Glutamatergic neuron (in vitro differentiated cells): ENCODE data around the gene TXNDC9. TPM values are rescaled to one million over a fixed set of nuclear protein-coding genes. Genes with fewer than 3 reads are reported as not detected.

Experiments
- DNase-seq: peaks from one replicate; pipeline ENCODE4 v3.0.0; 2022
- H3K27ac Mint-ChIP-seq: one replicate; pipeline ENCODE4 v1.8.0; 2020; ENCODE audit warnings: mild to moderate bottlenecking, mixed read lengths, inconsistent platforms; ENCODE audit not compliant: unreplicated experiment
- H3K27me3 Mint-ChIP-seq: one replicate; pipeline ENCODE4 v1.8.0; 2020; ENCODE audit warnings: mild to moderate bottlenecking, moderate library complexity, mixed read lengths, inconsistent platforms; ENCODE audit not compliant: unreplicated experiment
- H3K36me3 Mint-ChIP-seq: one replicate; pipeline ENCODE4 v1.8.0; 2020; ENCODE audit warnings: mild to moderate bottlenecking, mixed read lengths, inconsistent platforms; ENCODE audit not compliant: unreplicated experiment
- H3K4me1 Mint-ChIP-seq: one replicate; pipeline ENCODE4 v1.8.0; 2020; ENCODE audit warnings: mild to moderate bottlenecking, low read depth, mixed read lengths, inconsistent platforms; ENCODE audit not compliant: unreplicated experiment
- H3K4me3 Mint-ChIP-seq: one replicate; pipeline ENCODE4 v1.8.0; 2020; ENCODE audit warnings: mild to moderate bottlenecking, mixed read lengths, inconsistent platforms; ENCODE audit not compliant: unreplicated experiment
- H3K9me3 Mint-ChIP-seq: one replicate; pipeline ENCODE4 v1.8.0; 2020; ENCODE audit warnings: mild to moderate bottlenecking, moderate library complexity, mixed read lengths, inconsistent platforms; ENCODE audit not compliant: unreplicated experiment
- long read RNA-seq: library from polyadenylated mRNA; unstranded; transcript quantifications from one replicate; pipeline ENCODE4 v2.0.0, GENCODE V29; 2020; ENCODE audit not compliant: unreplicated experiment
- total RNA-seq: library from RNA; stranded (reverse); fragmentation: NEBNext Ultra II Directional; extraction: Animal tissue kit (Norgen Biotek cat#: 25700); gene quantifications from one replicate; pipeline ENCODE4 v1.2.1, GENCODE V29; 2021; ENCODE audit not compliant: unreplicated experiment
- TF ChIP-seq, protein P1 (sequence below): fragments of 200-600 bp; sonication (generic); IDR thresholded peaks from one replicate; pipeline ENCODE4 v1.5.0; 2021; ENCODE audit not compliant: partially characterized antibody, unreplicated experiment

TXNDC9 gene, protein sequence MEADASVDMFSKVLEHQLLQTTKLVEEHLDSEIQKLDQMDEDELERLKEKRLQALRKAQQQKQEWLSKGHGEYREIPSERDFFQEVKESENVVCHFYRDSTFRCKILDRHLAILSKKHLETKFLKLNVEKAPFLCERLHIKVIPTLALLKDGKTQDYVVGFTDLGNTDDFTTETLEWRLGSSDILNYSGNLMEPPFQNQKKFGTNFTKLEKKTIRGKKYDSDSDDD
- 32.6 TPM for total RNA-seq
- long read RNA-seq, transcript TXNDC9-201 (5 exons, 1,637 nt) = major isoform, 44 of 46 reads
- long read RNA-seq, partial matches to known transcripts = 0 of 46 reads
- long read RNA-seq, other reads (novel, unspliced or antisense) = 2 of 46 reads

DNA sequence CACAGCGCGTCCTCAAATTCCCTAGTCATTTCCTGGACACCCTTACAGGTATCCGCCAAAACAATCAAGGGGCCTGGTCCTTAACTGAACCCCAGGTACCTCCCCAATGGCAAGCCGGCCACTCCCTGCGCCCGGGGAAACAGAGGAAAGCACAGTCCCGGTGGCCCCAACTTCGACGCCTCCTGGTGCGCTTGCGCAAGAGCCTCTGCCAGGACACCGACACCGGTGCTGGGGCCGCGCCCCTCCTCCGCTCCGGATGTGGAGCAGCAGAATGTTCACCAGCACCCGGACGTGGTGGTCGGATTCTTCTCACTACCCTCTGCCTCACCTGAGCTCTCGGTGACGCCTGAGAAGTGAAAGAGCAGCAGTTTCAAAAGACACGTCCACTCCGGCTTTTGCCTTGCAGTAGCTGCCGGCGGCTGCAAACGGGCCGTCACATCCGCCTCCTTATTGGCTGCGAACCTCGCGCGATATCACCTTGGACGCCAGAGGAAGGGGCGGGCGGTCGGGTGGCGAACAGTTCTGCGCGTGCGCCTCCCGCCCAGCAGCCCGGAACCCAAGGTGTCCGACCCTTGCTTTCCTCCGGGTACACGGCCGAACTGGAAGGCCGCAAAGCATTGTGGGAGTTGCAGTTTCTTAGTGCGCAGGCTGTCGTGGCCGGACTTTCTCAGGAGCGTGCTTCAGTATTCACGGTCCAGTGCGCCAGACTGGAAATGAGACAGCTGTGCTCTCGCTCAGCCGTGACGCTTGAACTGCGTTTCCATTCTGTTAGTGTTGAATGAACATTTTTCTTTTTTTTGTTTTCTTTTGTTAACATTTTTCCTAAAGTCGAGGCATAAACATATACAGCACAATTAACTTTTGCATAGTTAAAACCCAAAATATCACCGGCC is at the start of gene TXNDC9:
Gene TXNDC9 (minus strand): TSS at position 423 of the 893 bp plus-strand sequence. CDS start 3,123 bp downstream, outside the sequence.
- DNase-seq = peak; percentile 97
- H3K9me3 Mint-ChIP-seq = peaks cover 5% of the 10 kb centered on the region
- H3K27ac Mint-ChIP-seq = no peak within 1 kb of the TSS
- H3K4me1 Mint-ChIP-seq = peaks cover 12% of the 10 kb centered on the region
- TF ChIP-seq, protein P1, sequence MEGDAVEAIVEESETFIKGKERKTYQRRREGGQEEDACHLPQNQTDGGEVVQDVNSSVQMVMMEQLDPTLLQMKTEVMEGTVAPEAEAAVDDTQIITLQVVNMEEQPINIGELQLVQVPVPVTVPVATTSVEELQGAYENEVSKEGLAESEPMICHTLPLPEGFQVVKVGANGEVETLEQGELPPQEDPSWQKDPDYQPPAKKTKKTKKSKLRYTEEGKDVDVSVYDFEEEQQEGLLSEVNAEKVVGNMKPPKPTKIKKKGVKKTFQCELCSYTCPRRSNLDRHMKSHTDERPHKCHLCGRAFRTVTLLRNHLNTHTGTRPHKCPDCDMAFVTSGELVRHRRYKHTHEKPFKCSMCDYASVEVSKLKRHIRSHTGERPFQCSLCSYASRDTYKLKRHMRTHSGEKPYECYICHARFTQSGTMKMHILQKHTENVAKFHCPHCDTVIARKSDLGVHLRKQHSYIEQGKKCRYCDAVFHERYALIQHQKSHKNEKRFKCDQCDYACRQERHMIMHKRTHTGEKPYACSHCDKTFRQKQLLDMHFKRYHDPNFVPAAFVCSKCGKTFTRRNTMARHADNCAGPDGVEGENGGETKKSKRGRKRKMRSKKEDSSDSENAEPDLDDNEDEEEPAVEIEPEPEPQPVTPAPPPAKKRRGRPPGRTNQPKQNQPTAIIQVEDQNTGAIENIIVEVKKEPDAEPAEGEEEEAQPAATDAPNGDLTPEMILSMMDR = no peak
- H3K36me3 Mint-ChIP-seq = no peaks in the 10 kb centered on the region
- H3K27me3 Mint-ChIP-seq = no peaks in the 10 kb centered on the region
- no peak within 1 kb of the TSS for H3K4me3 Mint-ChIP-seq

DNA sequence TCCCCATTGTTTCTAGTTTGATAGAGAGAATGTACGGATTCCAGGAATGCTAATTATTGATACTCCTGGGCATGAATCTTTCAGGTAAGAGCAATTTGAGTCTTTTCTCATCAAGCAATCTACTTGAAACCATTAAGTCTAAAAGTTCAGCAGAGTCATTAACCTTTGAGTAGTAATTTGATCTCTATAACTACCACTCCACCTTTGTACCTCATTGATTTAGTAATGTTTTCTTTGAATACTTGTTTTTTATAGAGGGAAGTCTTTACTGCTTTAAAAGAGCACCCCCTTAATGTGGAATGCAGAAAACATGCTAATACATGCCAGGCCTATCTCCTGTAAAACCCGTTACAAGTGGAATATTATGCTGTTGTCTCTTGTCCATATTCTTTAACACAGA is 46.0 kb upstream of the TXNDC9 start:
- peaks cover 10% of the 10 kb centered on the region for H3K36me3 Mint-ChIP-seq
- H3K27ac Mint-ChIP-seq = no peak overlapping the region
- DNase-seq = no peak
- TF ChIP-seq, protein P1 = no peak
- H3K4me1 Mint-ChIP-seq = no peaks in the 10 kb centered on the region
- no peaks in the 10 kb centered on the region for H3K27me3 Mint-ChIP-seq
- H3K9me3 Mint-ChIP-seq = no peaks in the 10 kb centered on the region
- no peak overlapping the region for H3K4me3 Mint-ChIP-seq

DNA sequence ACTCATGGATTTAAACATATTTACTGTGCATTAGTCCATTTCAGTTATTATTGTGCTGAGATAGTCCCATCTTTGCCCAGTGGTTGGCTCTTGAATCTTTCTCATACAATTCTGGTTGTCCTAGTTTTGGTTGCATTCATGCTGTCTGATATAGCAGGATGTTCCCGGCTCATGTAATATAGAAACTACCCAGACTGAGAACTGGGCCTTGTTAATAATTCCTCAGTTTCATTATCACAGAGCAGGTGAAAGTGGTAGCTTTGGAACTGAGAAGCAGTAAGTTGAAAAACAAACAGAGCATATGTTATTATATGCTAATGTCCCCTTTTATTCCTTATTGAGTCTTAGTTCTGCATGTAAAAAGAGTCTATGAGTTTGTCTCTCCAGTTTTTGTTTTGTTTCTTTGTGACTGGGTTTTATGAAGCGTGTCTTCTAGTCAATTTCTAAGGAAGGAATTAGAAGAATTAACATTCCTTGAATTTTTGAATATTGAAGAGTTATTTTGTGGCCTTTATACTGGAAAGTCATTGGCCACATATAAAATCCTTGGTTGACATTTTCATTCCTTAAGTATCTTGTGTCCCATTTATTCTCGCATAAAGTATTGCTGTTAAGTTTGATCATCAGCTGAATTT is 44.4 kb upstream of the TXNDC9 start:
- no peaks in the 10 kb centered on the region for H3K9me3 Mint-ChIP-seq
- H3K27me3 Mint-ChIP-seq = no peaks in the 10 kb centered on the region
- no peak overlapping the region for H3K27ac Mint-ChIP-seq
- DNase-seq = no peak
- peaks cover 10% of the 10 kb centered on the region for H3K36me3 Mint-ChIP-seq
- H3K4me3 Mint-ChIP-seq = no peak overlapping the region
- TF ChIP-seq, protein P1 = no peak
- H3K4me1 Mint-ChIP-seq = no peaks in the 10 kb centered on the region

DNA sequence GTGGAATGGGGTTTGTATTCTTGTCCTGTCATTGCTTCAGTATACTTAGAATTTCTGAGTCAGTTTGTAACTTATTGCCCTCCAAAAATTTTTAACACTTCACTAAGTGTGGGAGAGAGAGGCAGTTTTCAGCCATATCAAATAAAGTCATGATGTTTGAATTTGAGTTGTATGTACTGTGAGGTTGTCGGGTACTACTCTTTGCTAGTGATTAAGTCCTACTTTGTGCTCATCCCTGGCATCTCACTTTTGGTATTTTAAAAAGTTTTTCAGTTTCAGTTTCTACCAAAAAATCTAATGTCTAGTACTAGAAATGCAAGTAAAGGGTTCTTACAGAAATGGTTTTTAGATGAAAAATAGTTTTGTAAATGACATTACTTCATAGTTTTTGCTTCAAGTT is 41.7 kb upstream of the TXNDC9 start:
- no peak for DNase-seq
- Mint-ChIP-seq H3K27me3 (no peaks in the 10 kb centered on the region), H3K4me3 (no peak overlapping the region), H3K36me3 (peaks cover 15% of the 10 kb centered on the region), H3K27ac (no peak overlapping the region), H3K4me1 (no peaks in the 10 kb centered on the region), H3K9me3 (no peaks in the 10 kb centered on the region)
- TF ChIP-seq, protein P1 = no peak
